ENCODE results near the gene IGF2.

Gene IGF2

DNA sequence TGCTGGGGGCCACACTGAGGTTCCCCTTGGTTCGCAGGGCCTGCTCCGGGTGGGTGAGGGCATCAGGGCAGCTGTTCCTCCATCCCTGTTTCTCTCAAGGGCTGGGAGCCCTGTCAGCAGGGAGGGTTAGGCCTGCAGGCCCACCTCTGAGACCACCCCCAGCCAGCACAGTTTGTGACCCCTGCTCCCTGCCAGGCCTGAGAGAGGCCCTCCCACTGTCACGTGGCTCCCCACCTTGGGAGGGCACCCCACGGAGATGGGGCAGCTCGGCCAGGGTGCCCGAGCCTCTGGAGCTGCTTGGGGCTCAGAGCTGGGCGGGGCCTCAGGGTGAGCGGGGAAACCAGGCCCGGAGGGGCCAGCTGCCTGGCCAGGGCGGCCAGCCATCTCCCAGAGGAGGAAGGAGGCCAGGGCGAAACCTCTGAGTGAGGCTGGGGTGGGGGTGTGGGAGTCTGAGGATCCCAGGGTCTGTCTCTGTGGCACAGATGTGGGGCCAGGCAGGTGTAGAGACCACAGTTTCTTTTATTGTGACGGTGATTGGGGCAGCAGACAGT is 24.3 kb upstream of the IGF2 start:
- H3K36me3 ChIP-seq (ENCODE audit: control insufficient read depth in 2 of 2, insufficient read depth in 2 of 2, low read length in 2 of 2), result no peaks in the 10 kb centered on the region
- H3K27ac ChIP-seq (ENCODE audit: low read depth in 2 of 2, low read length in 2 of 2), result no peak overlapping the region
- H3K4me3 ChIP-seq (ENCODE audit: low read length in 2 of 2), result no peak overlapping the region
- H3K9me3 ChIP-seq (ENCODE audit: control insufficient read depth in 2 of 2, low read length in 2 of 2), result no peaks in the 10 kb centered on the region
- H3K27me3 ChIP-seq (ENCODE audit: control insufficient read depth in 2 of 2, insufficient read depth in 2 of 2, low read length in 2 of 2), result no peaks in the 10 kb centered on the region
- peaks cover 0 to 2% of the 10 kb centered on the region in 2 donors for H3K4me1 ChIP-seq (ENCODE audit: control insufficient read depth in 2 of 2, insufficient read depth in 2 of 2, low read length in 2 of 2)
- no peak overlapping the region for H3K9ac ChIP-seq (ENCODE audit: low read depth in 1 of 2, low read length in 2 of 2)

DNA sequence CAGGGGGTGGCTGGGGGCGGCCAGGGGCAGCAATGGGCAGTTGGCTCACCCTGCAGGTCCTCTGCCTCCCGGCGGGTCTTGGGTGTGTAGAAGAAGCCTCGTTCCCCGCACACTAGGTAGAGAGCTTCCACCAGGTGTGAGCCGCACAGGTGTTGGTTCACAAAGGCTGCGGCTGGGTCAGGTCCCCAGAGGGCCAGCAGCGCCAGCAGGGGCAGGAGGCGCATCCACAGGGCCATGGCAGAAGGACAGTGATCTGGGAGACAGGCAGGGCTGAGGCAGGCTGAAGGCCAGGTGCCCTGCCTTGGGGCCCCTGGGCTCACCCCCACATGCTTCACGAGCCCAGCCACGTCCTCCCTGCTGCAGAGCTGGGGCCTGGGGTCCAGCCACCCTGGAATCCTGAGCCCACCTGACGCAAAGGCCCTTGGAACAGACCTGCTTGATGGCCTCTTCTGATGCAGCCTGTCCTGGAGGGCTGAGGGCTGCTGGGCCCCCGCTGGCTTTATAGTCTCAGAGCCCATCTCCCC is 21.6 kb upstream of the IGF2 start, which contains the start of gene INS:
Gene INS (minus strand): TSS at position 474 of the 524 bp plus-strand sequence. CDS start 238 bp downstream, at position 236.
- Histone ChIP-seq H3K9me3 (ENCODE audit: control insufficient read depth in 2 of 2, low read length in 2 of 2) (no peaks in the 10 kb centered on the region), H3K9ac (ENCODE audit: low read depth in 1 of 2, low read length in 2 of 2) (no peak within 1 kb of the TSS), H3K4me1 (ENCODE audit: control insufficient read depth in 2 of 2, insufficient read depth in 2 of 2, low read length in 2 of 2) (no peaks in the 10 kb centered on the region), H3K4me3 (ENCODE audit: low read length in 2 of 2) (no peak within 1 kb of the TSS), H3K27me3 (ENCODE audit: control insufficient read depth in 2 of 2, insufficient read depth in 2 of 2, low read length in 2 of 2) (no peaks in the 10 kb centered on the region), H3K27ac (ENCODE audit: low read depth in 2 of 2, low read length in 2 of 2) (no peak within 1 kb of the TSS), H3K36me3 (ENCODE audit: control insufficient read depth in 2 of 2, insufficient read depth in 2 of 2, low read length in 2 of 2) (no peaks in the 10 kb centered on the region)

DNA sequence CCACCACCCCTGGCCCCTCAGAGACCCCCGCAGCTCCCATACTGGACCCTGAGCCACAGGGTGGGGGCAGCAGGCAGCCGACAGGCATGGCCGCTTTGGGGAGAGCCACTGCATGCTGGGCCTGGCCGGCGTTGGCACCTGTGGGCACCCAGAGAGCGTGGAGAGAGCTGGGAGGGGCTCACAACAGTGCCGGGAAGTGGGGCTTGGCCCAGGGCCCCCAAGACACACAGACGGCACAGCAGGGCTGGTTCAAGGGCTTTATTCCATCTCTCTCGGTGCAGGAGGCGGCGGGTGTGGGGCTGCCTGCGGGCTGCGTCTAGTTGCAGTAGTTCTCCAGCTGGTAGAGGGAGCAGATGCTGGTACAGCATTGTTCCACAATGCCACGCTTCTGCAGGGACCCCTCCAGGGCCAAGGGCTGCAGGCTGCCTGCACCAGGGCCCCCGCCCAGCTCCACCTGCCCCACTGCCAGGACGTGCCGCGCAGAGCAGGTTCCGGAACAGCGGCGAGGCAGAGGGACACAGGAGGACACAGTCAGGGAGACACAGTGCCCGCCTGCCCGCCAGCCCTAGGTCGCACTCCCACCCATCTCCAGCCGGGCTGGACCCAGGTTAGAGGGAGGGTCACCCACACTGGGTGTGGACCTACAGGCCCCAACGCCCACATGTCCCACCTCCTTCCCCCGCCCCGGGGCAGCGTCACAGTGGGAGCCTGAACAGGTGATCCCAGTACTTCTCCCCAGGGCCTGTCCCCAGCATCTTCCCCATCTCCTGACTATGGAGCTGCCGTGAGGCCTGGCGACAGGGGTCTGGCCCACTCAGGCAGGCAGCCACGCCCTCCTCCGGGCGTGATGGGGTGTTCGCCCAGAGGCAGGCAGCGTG is 20.6 kb upstream of the IGF2 start:
- H3K9ac ChIP-seq (ENCODE audit: low read depth in 1 of 2, low read length in 2 of 2), result no peak overlapping the region
- H3K4me1 ChIP-seq (ENCODE audit: control insufficient read depth in 2 of 2, insufficient read depth in 2 of 2, low read length in 2 of 2), result no peaks in the 10 kb centered on the region
- H3K27me3 ChIP-seq (ENCODE audit: control insufficient read depth in 2 of 2, insufficient read depth in 2 of 2, low read length in 2 of 2), result no peaks in the 10 kb centered on the region

DNA sequence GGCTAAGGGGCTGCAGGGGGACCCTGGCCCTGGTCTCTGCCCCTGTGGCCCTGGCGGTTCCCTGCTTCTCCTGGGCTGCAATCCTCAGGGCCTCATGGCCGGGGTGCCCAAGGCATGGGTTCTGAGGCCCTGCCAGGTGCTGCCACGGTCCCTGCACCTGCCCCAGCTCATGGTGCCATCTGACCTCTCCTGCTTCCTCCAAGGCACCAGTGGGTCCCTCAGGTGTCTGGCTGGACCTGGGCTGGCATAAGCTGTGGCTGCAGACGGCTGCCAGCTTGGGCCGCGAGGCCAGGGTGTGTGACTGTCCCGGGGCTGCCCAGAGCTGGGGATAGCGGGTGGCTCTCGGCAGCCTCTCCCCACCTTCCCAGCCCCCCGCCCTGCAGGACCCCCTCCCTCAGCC is 19.8 kb upstream of the IGF2 start:
- H3K27me3 ChIP-seq (ENCODE audit: control insufficient read depth in 2 of 2, insufficient read depth in 2 of 2, low read length in 2 of 2), result no peaks in the 10 kb centered on the region

More for the DNA sequence above, 20.6 kb upstream of the IGF2 start:
- Histone ChIP-seq H3K4me3 (ENCODE audit: low read length in 2 of 2) (no peak overlapping the region), H3K27ac (ENCODE audit: low read depth in 2 of 2, low read length in 2 of 2) (no peak overlapping the region), H3K9me3 (ENCODE audit: control insufficient read depth in 2 of 2, low read length in 2 of 2) (no peaks in the 10 kb centered on the region), H3K36me3 (ENCODE audit: control insufficient read depth in 2 of 2, insufficient read depth in 2 of 2, low read length in 2 of 2) (no peaks in the 10 kb centered on the region)

DNA sequence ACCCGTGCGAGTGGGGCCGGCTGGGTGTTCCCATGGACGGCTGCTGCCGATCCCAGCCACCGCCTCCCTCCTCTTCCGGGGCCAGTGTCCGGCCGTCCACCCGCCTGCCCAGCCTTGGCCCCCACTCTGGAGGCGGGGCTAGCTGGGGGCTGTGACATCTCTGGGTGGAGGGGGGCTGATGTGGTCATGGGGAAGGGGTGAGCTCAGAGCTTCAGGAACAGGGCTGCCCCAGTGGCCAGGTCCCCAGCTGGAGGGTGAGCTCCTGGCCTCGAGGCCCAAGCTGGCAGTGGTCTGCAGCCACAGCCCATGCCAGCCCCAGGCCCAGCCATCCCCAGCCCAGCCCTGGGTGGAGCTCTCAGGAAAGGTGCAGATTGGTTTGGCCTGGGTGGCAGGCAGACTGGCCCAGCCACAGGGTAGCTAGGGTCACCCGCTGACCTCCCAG is 19.1 kb upstream of the IGF2 start:
- H3K36me3 ChIP-seq (ENCODE audit: control insufficient read depth in 2 of 2, insufficient read depth in 2 of 2, low read length in 2 of 2), result no peaks in the 10 kb centered on the region
- no peak overlapping the region for H3K4me3 ChIP-seq (ENCODE audit: low read length in 2 of 2)
- no peaks in the 10 kb centered on the region for H3K4me1 ChIP-seq (ENCODE audit: control insufficient read depth in 2 of 2, insufficient read depth in 2 of 2, low read length in 2 of 2)
- no peaks in the 10 kb centered on the region for H3K9me3 ChIP-seq (ENCODE audit: control insufficient read depth in 2 of 2, low read length in 2 of 2)
- H3K9ac ChIP-seq (ENCODE audit: low read depth in 1 of 2, low read length in 2 of 2), result no peak overlapping the region
- no peaks in the 10 kb centered on the region for H3K27me3 ChIP-seq (ENCODE audit: control insufficient read depth in 2 of 2, insufficient read depth in 2 of 2, low read length in 2 of 2)
- H3K27ac ChIP-seq (ENCODE audit: low read depth in 2 of 2, low read length in 2 of 2), result no peak overlapping the region

More for the DNA sequence above, 19.8 kb upstream of the IGF2 start:
- Histone ChIP-seq H3K4me1 (ENCODE audit: control insufficient read depth in 2 of 2, insufficient read depth in 2 of 2, low read length in 2 of 2) (no peaks in the 10 kb centered on the region), H3K36me3 (ENCODE audit: control insufficient read depth in 2 of 2, insufficient read depth in 2 of 2, low read length in 2 of 2) (no peaks in the 10 kb centered on the region), H3K9ac (ENCODE audit: low read depth in 1 of 2, low read length in 2 of 2) (no peak overlapping the region), H3K4me3 (ENCODE audit: low read length in 2 of 2) (no peak overlapping the region), H3K9me3 (ENCODE audit: control insufficient read depth in 2 of 2, low read length in 2 of 2) (no peaks in the 10 kb centered on the region), H3K27ac (ENCODE audit: low read depth in 2 of 2, low read length in 2 of 2) (no peak overlapping the region)

DNA sequence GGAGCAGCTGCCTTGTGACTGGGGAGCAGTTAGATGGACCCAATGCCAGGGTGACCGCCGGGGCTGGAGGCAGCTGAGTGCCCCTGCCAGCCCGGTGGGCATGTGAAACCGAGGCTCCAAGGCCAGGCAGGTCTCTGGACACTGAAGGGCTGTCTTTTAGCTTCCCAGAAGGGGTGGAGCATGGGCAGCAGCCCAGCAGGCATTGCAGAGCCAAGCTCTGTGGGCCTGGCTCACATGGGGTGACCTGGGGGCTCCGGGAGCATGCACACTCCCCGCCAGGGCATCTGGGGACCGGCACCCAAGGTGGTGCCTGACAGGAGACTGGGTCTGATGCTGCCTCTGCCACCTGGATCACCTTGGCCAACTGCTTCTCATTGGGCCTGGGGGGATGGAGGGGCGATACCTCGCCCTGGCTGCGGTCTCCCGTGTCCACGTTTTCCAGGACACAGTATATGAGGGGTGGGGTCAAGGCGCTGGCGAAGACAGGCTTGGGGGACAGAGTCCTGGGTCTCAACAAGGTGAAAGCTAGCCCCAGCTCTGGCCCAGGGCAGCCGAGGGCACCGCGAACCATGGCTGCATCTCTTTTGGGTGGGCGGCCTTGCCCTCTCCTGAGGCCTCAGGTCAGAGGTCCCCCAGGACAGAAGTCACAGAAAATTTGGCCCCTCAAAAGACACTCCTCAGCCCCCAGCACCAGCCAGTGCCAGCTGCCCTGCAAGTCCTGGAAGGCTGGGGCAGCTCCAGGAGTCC is 18.3 kb upstream of the IGF2 start:
- no peaks in the 10 kb centered on the region for H3K36me3 ChIP-seq (ENCODE audit: control insufficient read depth in 2 of 2, insufficient read depth in 2 of 2, low read length in 2 of 2)
- H3K4me1 ChIP-seq (ENCODE audit: control insufficient read depth in 2 of 2, insufficient read depth in 2 of 2, low read length in 2 of 2), result no peaks in the 10 kb centered on the region
- H3K9ac ChIP-seq (ENCODE audit: low read depth in 1 of 2, low read length in 2 of 2), result no peak overlapping the region
- no peak overlapping the region for H3K4me3 ChIP-seq (ENCODE audit: low read length in 2 of 2)
- no peak overlapping the region for H3K27ac ChIP-seq (ENCODE audit: low read depth in 2 of 2, low read length in 2 of 2)
- no peaks in the 10 kb centered on the region for H3K9me3 ChIP-seq (ENCODE audit: control insufficient read depth in 2 of 2, low read length in 2 of 2)
- no peaks in the 10 kb centered on the region for H3K27me3 ChIP-seq (ENCODE audit: control insufficient read depth in 2 of 2, insufficient read depth in 2 of 2, low read length in 2 of 2)

DNA sequence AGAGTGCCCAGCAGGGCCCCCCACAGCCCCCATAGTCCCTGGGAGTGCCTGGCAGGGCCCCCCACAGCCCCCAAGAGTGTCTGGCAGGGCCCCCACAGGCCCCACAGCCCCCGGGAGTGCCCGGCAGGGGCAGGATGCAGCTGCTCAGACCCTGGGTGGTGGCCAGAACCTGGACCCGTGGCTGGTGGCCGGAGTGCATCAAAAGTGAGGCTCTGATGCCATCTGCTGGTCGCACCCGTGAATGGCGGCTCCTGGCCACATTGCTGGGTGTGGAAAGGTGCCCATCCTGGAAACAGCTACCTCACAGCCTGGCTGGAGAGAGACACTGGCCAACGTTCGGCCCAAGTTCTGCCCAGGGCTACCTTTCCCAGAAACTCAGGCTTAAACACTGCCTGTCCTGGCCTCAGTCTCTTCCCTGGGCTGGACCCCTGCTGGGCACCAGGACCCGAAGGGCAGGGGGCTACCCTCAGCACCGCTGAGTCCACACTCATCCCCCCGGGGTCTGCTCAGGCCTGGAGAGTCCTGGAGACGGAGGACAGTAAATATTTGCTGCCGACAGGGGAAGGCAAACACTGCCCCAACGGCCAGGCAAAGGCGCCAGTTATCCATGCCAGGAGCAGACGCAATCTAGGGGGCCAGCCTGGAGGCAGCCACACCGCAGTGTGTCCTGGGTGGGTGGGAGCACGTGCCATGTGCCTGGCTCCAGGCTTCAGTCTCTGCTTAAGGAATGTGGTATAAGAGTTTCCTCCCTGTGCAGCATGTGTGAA is 17.4 kb upstream of the IGF2 start:
- Histone ChIP-seq H3K9ac (ENCODE audit: low read depth in 1 of 2, low read length in 2 of 2) (no peak overlapping the region), H3K4me1 (ENCODE audit: control insufficient read depth in 2 of 2, insufficient read depth in 2 of 2, low read length in 2 of 2) (peaks cover 3% of the 10 kb centered on the region in 2 donors), H3K9me3 (ENCODE audit: control insufficient read depth in 2 of 2, low read length in 2 of 2) (no peaks in the 10 kb centered on the region), H3K27ac (ENCODE audit: low read depth in 2 of 2, low read length in 2 of 2) (no peak overlapping the region), H3K36me3 (ENCODE audit: control insufficient read depth in 2 of 2, insufficient read depth in 2 of 2, low read length in 2 of 2) (no peaks in the 10 kb centered on the region), H3K27me3 (ENCODE audit: control insufficient read depth in 2 of 2, insufficient read depth in 2 of 2, low read length in 2 of 2) (no peaks in the 10 kb centered on the region), H3K4me3 (ENCODE audit: low read length in 2 of 2) (no peak overlapping the region)

DNA sequence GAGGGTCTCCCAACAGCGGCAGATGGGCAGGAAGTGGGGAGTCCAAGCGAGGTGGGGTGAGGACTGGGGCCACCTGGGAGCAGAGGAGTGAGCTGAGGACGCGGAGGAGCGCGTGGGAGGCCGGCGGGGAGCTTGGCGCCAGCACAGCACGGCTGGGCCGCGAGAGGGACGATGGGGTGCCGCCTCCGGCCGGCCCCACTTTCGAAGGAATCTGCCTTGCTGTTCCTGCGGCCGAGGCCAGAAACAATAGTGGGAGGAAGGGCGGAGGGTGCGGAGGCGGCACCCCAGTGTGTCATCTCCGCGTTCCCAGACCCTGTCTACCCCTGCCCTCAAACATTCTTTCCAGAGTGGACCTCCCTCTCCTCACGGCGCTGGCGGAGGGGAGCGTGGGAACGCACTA is 16.3 kb upstream of the IGF2 start:
- peaks cover 4 to 5% of the 10 kb centered on the region in 2 donors for H3K4me1 ChIP-seq (ENCODE audit: control insufficient read depth in 2 of 2, insufficient read depth in 2 of 2, low read length in 2 of 2)

DNA sequence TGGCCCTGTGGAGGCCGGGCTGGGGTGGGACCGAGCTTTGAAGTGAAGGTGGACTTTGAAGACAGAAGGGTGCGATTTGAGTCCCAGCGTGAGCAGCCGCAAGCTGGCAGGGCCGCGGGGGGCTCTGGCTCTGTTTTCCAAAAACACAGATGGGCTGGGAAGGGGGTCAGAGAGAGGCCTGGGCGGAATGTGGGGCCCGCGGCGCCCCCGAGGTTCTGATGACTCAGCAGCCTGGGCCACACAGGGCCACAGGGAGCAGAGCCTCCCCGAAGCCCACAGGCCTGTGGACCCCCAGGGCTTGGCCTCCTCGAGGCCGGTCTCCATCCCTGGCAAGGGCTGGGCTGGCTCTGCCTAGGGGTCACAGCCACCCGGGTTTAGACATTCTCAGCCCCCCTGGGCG is 15.7 kb upstream of the IGF2 start:
- Histone ChIP-seq H3K36me3 (ENCODE audit: control insufficient read depth in 2 of 2, insufficient read depth in 2 of 2, low read length in 2 of 2) (no peaks in the 10 kb centered on the region), H3K27me3 (ENCODE audit: control insufficient read depth in 2 of 2, insufficient read depth in 2 of 2, low read length in 2 of 2) (peaks cover 11% of the 10 kb centered on the region in 2 donors), H3K4me3 (ENCODE audit: low read length in 2 of 2) (no peak overlapping the region), H3K9me3 (ENCODE audit: control insufficient read depth in 2 of 2, low read length in 2 of 2) (no peaks in the 10 kb centered on the region), H3K27ac (ENCODE audit: low read depth in 2 of 2, low read length in 2 of 2) (no peak overlapping the region), H3K4me1 (ENCODE audit: control insufficient read depth in 2 of 2, insufficient read depth in 2 of 2, low read length in 2 of 2) (peaks cover 4 to 5% of the 10 kb centered on the region in 2 donors), H3K9ac (ENCODE audit: low read depth in 1 of 2, low read length in 2 of 2) (no peak overlapping the region)

More for the DNA sequence above, 16.3 kb upstream of the IGF2 start:
- Histone ChIP-seq H3K4me3 (ENCODE audit: low read length in 2 of 2) (no peak overlapping the region), H3K9ac (ENCODE audit: low read depth in 1 of 2, low read length in 2 of 2) (no peak overlapping the region), H3K27ac (ENCODE audit: low read depth in 2 of 2, low read length in 2 of 2) (no peak overlapping the region), H3K9me3 (ENCODE audit: control insufficient read depth in 2 of 2, low read length in 2 of 2) (no peaks in the 10 kb centered on the region), H3K27me3 (ENCODE audit: control insufficient read depth in 2 of 2, insufficient read depth in 2 of 2, low read length in 2 of 2) (peaks cover 6 to 8% of the 10 kb centered on the region in 2 donors), H3K36me3 (ENCODE audit: control insufficient read depth in 2 of 2, insufficient read depth in 2 of 2, low read length in 2 of 2) (no peaks in the 10 kb centered on the region)
